GM18507 (cell line): ENCODE results near the gene FILIP1L.

Experiments used
- DNase-seq: peaks from one replicate; pipeline ENCODE4 v3.0.0; 2011; ENCODE audit warnings: low read depth; ENCODE audit not compliant: insufficient read length; ENCODE audit errors: extremely low spot score
- FAIRE-seq: peaks from 2 replicates; lab custom pipeline; 2011; peaks lifted over from hg19 to GRCh38; lab: Jason Lieb, UNC

FILIP1L gene

GRCh38 chr3:99919694-99920093 lies 194.6 kb downstream of the FILIP1L start:
- no peak for FAIRE-seq
- no peak for DNase-seq

- FAIRE-seq, result no peak
- DNase-seq, result no peak
Observed at GRCh38 chr3:99918715-99919114, 195.6 kb downstream of the FILIP1L start.

- DNase-seq (no peak), FAIRE-seq (no peak)
Observed at GRCh38 chr3:99915906-99916432, 198.3 kb downstream of the FILIP1L start.

- DNase-seq (no peak), FAIRE-seq (no peak)
Observed at GRCh38 chr3:99911433-99911832, 202.9 kb downstream of the FILIP1L start.

GRCh38 chr3:99910752-99911290 lies 203.5 kb downstream of the FILIP1L start:
- DNase-seq, result no peak

GRCh38 chr3:99909714-99910495 lies 204.4 kb downstream of the FILIP1L start:
- FAIRE-seq (no peak), DNase-seq (no peak)

More at GRCh38 chr3:99910752-99911290, 203.5 kb downstream of the FILIP1L start:
- FAIRE-seq, result peak; percentile 15

- FAIRE-seq, result peak; percentile 12
- DNase-seq, result no peak
Observed at GRCh38 chr3:99907959-99908544, 206.2 kb downstream of the FILIP1L start.

- DNase-seq (no peak), FAIRE-seq (no peak)
Observed at GRCh38 chr3:99903869-99904268, 210.4 kb downstream of the FILIP1L start.

- DNase-seq (no peak), FAIRE-seq (no peak)
Observed at GRCh38 chr3:99902091-99902490, 212.2 kb downstream of the FILIP1L start.

GRCh38 chr3:99901200-99901926 lies 212.9 kb downstream of the FILIP1L start:
- no peak for DNase-seq
- peak; percentile 5 for FAIRE-seq

GRCh38 chr3:99900248-99900647 lies 214.1 kb downstream of the FILIP1L start:
- FAIRE-seq (no peak), DNase-seq (no peak)

- DNase-seq, result no peak
- no peak for FAIRE-seq
Observed at GRCh38 chr3:99899603-99900002, 214.7 kb downstream of the FILIP1L start.

- DNase-seq (no peak), FAIRE-seq (no peak)
Observed at GRCh38 chr3:99896482-99896881, 217.8 kb downstream of the FILIP1L start.

GRCh38 chr3:99895703-99896441 lies 218.4 kb downstream of the FILIP1L start:
- FAIRE-seq (no peak), DNase-seq (no peak)

- FAIRE-seq, result no peak
Observed at GRCh38 chr3:99895131-99895696, 219.1 kb downstream of the FILIP1L start.

GRCh38 chr3:99892332-99892731 lies 222.0 kb downstream of the FILIP1L start:
- DNase-seq (no peak), FAIRE-seq (no peak)

More at GRCh38 chr3:99895131-99895696, 219.1 kb downstream of the FILIP1L start:
- DNase-seq, result no peak

- DNase-seq, result no peak
- FAIRE-seq, result no peak
Observed at GRCh38 chr3:99891610-99892285, 222.6 kb downstream of the FILIP1L start.

GRCh38 chr3:99885851-99886250 lies 228.4 kb downstream of the FILIP1L start:
- no peak for DNase-seq
- FAIRE-seq, result no peak
